GM18526 (cell line): ENCODE measurements around the gene EPHA8.

ENCODE experiments used
- POLR2A ChIP-seq: IDR thresholded peaks from 3 replicates; pipeline ENCODE4 v1.6.1; 2011; ENCODE audit not compliant: insufficient read length; ENCODE audit errors: extremely low read depth

The EPHA8 gene

DNA sequence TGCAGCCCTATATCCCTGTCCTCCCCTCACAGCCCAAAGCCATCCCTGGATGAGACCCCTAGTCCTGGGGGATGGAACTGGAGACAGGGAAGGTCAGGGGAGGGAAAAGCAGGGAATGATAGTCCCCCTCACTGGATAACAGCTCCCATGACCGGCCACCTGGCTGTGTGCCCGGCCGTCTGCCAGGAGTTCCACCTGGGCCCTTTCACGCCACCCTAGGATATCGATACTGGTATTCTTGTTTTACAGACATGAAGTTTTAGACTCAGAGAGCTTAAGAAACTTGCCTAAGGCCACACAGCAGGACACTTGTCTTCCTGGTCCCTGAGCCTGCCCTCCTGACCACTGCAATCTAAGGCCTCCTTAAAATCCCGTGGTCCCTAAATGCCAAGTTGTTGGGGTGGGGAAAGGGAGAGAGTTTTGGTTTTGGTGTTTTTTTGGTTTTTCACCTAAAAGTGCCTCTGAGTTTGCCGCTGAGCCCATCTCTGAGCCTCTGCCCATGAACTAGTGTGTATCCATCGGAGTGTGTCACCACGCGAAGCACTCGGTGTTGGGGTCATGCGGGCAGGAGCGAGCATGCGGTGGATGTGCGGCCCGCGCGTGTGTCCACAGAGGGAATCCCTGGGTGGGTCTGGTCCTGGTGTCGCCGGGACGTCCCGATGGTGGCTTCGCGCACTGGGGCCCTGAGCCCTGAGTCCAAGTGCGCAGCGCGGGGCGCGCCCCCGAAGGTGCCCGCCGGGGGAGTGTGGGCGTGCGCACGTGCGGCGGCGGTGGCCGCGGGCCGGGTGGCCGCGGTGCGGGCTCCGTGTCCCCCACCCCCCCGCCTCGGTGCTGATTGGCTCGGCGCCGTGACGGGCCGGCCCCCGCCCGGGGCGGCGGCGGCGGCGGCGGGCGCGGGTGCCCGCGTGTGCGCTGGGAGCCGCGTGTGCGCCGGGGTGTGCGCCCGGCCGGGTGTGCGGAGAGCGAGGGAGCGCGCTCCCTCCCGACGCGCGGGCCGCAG lies at the start of gene EPHA8:
EPHA8 (plus strand) TSS at position 906 of the 1,000 bp plus-strand sequence. CDS start 147 bp downstream, outside the sequence.
- no peak for TF ChIP-seq POLR2A

DNA sequence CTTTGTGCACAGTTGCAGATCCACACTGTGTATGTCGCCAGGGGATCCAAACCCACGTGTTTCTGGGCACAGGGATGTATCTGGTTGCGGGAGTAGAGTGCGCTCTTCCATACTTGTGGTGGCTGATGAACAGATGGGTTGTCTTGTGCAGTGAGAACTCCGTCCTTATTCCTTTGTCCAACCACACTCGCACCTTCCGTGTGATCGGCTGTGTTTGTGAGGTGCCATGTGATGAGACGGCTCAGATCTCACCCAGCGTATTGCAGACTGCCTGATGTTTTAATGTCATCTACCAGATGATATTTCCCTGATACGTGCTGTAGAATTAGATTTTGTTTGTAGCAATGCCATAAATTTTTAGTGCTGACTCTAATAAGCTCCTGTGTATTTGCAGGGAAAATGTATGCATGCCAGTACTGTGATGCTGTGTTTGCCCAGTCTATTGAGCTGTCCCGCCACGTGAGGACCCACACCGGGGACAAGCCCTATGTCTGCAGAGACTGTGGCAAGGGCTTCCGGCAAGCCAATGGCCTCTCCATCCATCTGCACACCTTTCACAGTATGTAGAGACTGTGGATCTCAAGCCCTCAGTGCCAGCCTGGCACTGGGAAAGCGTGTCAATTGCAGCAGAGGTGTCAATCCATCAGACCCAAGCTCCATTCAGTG lies 46.2 kb upstream of the EPHA8 start:
- no peak for TF ChIP-seq POLR2A

DNA sequence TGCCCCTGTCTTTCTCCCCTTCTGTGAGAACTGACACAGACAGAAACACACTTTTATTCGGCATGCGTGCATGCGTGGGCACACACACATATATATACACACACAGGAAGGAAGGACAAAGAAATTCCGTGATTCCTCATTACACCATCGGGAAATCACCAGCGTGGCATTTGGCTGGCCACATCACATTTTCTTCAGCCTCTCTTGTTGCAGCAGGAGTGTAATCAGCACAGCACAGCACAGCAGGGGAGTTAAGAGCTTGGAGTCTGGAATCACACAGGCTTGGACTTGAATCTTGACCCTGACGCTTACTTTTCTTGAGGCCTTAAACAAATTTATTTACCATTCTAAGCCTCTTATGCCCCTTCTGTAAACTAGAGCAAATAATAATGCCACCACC lies 45.3 kb upstream of the EPHA8 start:
- TF ChIP-seq POLR2A: no peak

DNA sequence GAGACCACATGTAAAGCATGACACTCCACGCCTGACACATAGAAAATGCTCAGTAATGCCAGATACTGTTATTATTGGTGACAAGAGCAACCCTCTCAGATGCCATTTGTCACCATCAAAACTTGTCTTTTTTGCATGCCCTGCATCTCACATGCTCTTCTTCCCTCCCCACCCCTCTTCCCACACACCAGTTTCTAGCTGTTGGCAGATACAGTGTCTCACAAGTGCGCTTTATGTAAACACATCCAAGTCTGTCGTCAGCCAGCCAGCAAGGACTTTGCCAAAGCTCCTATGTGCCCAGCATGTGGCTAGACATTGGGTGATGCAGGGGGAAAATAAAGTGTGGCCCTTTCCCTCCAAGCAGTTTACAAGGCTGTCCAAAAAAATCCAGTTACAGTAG lies 44.9 kb upstream of the EPHA8 start:
- TF ChIP-seq POLR2A: no peak

DNA sequence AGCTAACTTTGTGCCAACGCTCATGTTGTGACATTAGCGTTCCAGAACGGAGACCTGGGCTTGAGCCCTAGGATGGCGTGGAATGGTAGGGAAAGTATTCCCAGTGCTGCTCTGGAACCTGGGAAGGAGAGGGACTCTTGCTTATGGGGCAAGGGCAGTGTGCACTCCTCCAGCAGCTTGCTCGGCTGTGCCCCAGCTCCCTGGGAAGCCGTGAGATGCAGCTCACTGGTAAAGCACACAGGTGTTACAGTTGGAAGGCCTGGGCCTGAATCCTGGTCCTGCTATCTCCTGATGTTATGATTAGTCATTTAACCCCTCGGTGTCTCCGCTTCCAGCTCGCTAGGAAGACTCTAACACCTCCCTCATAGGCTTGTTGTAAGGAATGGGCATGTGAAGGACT lies 42.4 kb upstream of the EPHA8 start:
- TF ChIP-seq POLR2A: no peak

DNA sequence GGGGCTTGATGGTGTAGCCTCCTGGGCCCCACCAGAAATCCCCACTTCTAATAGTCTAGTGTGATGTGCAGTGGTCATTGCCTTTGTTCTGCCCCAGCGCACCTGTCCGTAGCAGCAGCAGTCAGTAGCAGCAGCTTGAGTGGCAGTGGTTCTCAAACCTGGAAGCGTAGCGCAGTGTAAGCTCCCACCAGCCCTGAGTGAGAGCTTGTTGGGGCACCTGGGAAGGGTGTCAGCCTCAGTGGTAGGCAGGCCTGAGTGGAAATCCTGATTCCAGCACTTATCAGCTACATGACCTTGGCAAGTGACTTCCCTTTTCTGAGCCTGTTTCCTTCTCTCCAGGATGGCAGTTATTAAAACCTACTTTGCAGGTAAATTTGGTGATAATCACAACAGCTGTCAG lies 41.6 kb upstream of the EPHA8 start:
- no peak for TF ChIP-seq POLR2A

DNA sequence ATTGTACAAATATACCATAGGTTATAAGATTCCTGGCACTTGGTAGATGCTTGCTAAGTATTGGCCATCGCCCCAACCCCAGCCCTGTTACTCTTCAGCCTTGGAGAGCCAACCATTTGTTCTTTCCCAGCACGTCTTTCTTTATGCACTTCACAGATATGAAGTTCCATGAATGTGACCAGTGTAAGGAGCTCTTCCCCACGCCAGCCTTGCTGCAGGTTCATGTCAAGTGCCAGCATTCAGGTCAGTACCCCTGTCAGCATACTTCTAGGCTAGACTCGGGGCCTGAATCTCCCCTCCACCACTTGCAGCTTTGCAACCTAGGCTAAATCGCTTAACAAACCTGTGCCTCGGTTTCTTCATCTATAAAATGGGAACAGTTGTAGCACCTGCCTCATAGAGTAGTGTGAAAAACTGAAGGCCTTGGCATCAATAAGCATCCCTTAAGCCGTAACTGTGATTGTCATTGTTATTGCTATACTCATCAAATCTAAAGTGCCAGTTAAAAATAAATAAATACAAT lies 41.0 kb upstream of the EPHA8 start:
- no peak for TF ChIP-seq POLR2A

DNA sequence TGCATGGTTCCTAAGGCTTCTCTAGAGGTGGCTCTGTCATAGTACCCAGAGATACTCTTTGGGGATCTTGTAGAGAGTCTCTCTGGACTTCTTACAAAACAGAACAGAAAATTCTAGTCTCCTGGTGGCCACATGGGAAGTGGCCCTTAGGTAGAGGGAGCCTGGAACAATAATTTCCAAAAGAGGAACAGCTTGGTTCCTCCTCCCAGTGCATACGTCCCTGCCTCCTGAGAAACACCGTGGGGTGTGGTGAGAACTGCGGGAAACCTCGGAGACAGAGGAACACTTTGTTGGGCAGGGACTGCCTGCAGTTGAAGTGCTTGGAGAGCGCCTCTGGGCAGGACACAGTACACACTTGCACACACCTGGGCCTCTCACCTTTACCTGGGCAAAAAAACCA lies 38.8 kb upstream of the EPHA8 start:
- TF ChIP-seq POLR2A: no peak

DNA sequence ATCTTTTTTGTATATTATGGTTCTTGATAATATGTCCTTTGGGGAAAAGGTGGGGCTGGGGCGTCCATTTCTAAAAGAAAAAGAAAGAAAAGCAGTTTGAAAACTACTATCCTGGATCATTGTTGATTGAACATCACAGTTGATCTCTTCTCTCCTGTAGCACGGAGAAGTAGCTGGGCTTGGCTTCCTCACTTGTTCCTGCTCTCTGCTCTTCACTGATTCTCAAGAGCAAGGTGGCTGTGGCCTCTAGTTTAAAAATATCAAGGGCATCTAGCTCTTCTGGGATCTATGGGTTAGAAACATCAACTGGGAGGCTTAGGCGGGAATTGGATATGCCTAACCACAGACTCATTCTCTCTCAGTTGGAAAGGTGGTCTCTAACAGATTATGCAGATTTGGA lies 38.1 kb upstream of the EPHA8 start:
- no peak for TF ChIP-seq POLR2A

DNA sequence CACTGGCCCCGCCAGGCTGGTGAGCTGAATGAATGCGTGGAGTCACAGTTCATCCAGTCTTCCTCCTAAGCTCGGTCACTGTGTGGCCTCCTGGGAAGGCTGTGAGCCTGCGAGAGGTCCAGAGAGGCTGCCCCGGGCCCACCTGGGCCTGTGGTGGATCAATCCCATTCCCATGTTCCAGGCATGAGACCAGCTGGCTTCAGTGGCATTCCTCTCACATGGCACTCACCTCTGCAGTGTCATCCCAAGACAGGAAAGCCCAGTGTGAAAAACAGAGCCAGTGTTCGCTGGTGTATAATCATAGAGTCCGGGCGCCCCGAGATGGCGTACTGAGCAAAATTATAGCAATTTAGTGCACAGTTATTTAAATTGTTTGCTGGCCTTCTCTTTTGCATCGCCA lies 37.6 kb upstream of the EPHA8 start:
- no peak for TF ChIP-seq POLR2A

DNA sequence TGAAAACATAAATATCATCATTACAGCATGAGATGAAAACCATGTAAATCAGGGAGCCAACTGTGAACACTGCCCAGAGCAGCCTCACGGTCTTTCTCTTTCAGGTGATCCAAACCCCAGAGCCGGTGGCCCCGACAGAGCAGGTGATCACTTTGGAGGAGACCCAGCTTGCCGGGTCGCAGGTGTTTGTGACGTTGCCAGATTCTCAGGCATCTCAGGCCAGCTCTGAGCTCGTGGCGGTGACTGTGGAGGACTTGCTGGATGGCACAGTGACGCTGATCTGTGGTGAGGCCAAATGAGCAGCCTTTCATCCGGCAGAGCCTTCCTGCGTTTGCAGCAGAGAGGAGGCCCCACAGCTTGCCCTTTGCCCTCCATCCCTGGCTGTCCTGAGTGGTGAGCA lies 37.2 kb upstream of the EPHA8 start:
- no peak for TF ChIP-seq POLR2A

DNA sequence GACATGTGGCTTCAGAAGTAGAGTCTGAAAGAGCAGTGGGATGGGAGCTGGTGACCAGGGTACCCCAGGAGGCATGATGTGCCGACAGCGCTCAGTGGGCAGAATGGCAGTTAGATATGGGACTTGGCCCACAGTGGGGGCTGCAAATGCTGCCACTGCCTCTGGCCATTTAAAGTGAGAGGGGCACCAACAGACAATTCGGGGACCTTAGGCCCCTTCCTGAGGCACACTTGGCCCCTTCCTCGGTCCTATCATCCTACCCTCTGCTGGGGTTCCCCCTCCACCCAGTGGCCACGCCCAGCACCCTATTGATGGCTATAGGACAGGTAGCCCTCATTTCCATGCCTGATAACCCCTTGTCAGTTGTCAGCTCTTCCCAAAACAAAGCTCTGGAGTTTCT lies 36.6 kb upstream of the EPHA8 start:
- no peak for TF ChIP-seq POLR2A

DNA sequence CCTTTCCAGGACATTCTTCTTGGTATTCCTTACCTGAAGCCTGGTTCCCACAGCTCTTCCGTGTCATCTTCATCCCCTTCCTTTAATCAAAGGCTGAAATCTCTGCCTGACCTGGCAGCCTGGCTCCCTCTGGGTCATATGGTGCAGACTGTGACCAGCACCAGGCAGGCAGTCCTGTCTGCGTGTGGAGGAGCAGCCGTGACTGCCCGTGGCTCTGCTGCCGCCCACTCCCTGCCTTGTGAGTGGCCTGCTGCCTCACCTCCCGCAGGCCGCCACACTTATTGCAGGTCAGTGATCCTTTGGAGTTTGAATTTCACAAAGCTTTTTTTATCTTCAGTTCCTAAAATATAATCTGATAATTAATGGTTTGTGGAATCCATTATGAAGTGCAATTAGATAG lies 36.2 kb upstream of the EPHA8 start:
- TF ChIP-seq POLR2A: no peak

DNA sequence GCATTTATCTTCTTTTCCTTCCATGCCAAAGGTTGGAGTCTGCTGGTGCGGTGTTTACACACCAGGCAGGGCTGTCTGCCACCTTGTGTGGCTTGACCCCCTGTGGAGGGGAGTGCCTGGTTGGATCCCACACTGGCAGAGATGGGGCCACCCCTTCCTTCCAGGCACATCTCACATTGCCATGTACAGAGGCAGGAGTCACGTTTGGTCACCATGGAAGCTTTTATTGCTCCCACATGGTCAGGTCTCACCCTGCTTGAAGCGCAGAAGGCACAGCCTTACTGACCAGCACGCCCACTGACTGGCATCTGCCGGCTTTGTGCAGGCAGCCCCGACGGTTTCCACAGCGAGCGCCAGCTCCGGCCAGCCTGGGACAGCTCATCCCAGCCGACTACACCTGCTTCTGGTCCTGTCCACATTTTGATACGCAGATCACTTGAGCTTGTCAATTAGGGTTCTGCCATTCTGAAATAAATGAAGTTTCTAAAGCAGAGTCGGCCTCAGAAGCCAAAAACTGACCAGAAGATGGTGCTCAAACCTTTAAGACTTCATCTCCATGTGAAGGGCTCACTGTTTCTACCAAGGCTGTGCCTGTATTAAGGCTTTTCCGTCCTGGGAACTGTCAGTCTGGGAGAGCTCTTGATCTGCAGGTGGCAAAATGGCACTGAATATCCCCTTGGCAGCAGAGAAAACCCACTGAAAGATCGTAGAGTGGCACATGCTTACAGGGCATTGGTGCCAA lies 35.6 kb upstream of the EPHA8 start:
- TF ChIP-seq POLR2A: no peak

DNA sequence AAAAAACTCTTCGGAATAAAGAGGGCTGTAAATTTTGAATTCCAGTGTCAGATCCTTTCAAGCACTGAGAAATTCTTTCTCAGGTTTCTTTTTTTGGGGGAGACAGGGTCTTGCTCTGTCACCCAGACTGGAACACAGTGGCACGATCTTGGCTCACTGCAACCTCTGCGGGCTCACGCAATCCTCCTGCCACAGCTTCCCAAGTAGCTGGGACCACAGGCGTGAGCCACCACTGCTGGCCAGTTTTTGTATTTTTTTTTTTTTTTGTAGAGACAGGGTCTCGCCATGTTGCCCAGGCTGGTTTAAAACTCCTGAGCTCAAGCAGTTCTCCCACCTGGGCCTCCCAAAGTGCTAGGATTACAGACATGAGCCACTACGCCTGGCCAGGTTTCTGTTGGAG lies 34.8 kb upstream of the EPHA8 start:
- TF ChIP-seq POLR2A: no peak
